A549 (cell line): ENCODE data around the gene TFCP2L1.

Experiments used
- EP300 ChIP-seq, 2 experiments: fragments of >200 bp; sonication (Bioruptor Twin); formaldehyde crosslinking; IDR thresholded peaks; 2 replicates in 1 of 2; 3 replicates in 1 of 2; pipeline ENCODE4 v1.6.1; 2016 to 2017
- RAD21 ChIP-seq, 2 experiments: fragments of >200 bp in 1 of 2; sonication (Bioruptor Twin) in 1 of 2; formaldehyde crosslinking in 1 of 2; IDR thresholded peaks in 1 of 2; conservative IDR thresholded peaks in 1 of 2; 2 replicates in 1 of 2; 3 replicates in 1 of 2; pipeline ENCODE4 v1.6.1; 2012 to 2018; ENCODE audit warnings: inconsistent platforms in 1 of 2
- SMC3 ChIP-seq: fragments of >200 bp; sonication (Bioruptor Twin); formaldehyde crosslinking; IDR thresholded peaks from 3 replicates; pipeline ENCODE4 v1.6.1; 2018; ENCODE audit warnings: inconsistent platforms
- SREBF2 ChIP-seq: fragments of 450-650 bp; IDR thresholded peaks from 2 replicates; pipeline ENCODE4 v1.6.1; 2014; ENCODE audit warnings: mild to moderate bottlenecking, moderate library complexity
- TF ChIP-seq, protein P1 (sequence below): fragments of >200 bp; sonication (Bioruptor Twin); formaldehyde crosslinking; IDR thresholded peaks from 3 replicates; pipeline ENCODE4 v1.5.1; 2016

DNA sequence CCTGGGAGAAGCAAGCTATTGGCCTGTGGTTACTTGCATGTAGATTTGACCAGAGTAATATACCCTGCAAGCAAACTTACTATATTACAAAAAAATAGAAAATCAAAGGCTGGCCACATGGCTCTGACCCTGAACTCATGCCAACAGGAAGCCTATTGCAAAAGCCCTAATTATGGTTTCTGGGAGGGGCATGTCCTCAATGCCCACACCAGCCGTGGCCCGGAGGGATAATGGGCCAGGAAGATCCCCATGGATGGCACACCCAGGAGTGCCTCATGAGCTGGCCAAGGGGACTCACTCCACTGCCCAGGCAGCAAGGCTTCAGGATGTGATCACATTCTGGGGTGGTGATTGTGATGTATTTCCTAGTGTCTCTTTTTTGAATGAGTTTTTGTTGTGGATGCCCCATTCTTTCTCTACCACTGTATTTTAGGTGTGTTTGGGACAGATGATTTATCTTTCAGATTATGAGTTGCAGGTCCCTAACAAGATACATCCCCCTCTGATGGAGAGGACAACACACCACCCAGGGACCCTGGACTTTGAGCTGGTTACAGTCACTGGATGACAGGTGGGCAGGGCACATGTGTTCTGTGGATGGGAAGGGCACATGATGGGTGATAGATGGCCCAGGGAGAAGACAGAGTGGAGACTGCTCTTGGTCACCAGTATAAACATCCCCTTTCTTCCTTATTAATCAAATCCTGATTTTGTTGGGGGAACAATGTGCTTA lies 18.7 kb upstream of the TFCP2L1 start:
- TF ChIP-seq SREBF2 (no peak), SMC3 (no peak), EP300 (IDR thresholded peaks at IDR 0.05) (no peak), RAD21 (conservative IDR thresholded peaks at IDR 0.05 in 1 of 2, IDR thresholded peaks at IDR 0.05 in 1 of 2) (no peak)
- TF ChIP-seq, protein P1, sequence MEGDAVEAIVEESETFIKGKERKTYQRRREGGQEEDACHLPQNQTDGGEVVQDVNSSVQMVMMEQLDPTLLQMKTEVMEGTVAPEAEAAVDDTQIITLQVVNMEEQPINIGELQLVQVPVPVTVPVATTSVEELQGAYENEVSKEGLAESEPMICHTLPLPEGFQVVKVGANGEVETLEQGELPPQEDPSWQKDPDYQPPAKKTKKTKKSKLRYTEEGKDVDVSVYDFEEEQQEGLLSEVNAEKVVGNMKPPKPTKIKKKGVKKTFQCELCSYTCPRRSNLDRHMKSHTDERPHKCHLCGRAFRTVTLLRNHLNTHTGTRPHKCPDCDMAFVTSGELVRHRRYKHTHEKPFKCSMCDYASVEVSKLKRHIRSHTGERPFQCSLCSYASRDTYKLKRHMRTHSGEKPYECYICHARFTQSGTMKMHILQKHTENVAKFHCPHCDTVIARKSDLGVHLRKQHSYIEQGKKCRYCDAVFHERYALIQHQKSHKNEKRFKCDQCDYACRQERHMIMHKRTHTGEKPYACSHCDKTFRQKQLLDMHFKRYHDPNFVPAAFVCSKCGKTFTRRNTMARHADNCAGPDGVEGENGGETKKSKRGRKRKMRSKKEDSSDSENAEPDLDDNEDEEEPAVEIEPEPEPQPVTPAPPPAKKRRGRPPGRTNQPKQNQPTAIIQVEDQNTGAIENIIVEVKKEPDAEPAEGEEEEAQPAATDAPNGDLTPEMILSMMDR = no peak
